C4-2B (cell line): ENCODE measurements around the gene USP37.

Experiments used
- H3K27ac ChIP-seq: fragments of 450-650 bp; 2 replicates; pipeline ENCODE4 v1.5.1; 2017
- CTCF ChIP-seq: fragments of 450-650 bp; conservative IDR thresholded peaks from 2 replicates; pipeline ENCODE4 v1.5.1; 2017; ENCODE audit warnings: mild to moderate bottlenecking
- ZFX ChIP-seq: fragments of 450-650 bp; IDR thresholded peaks from 2 replicates; pipeline ENCODE4 v1.6.1; 2017

The USP37 gene

GRCh38 chr2:218405746-218406208 is 162.4 kb downstream of the USP37 start:
- no peak for TF ChIP-seq CTCF
- TF ChIP-seq ZFX, result no peak
- peak overlapping the region; percentile 72 for H3K27ac ChIP-seq

GRCh38 chr2:218405086-218405745 is 162.9 kb downstream of the USP37 start:
- TF ChIP-seq ZFX (no peak), CTCF (no peak)
- H3K27ac ChIP-seq, result peak overlapping the region; percentile 72

GRCh38 chr2:218404351-218405085 is 163.6 kb downstream of the USP37 start:
- TF ChIP-seq ZFX, result no peak
- TF ChIP-seq CTCF, result no peak
- peak overlapping the region; percentile 72 for H3K27ac ChIP-seq

- TF ChIP-seq ZFX (no peak), CTCF (no peak)
- H3K27ac ChIP-seq, result no peak overlapping the region
These were observed 164.3 kb downstream of the USP37 start for GRCh38 chr2:218403810-218404209.

- no peak overlapping the region for H3K27ac ChIP-seq
- TF ChIP-seq CTCF, result no peak
- no peak for TF ChIP-seq ZFX
These were observed 165.2 kb downstream of the USP37 start for GRCh38 chr2:218402911-218403411.

- H3K27ac ChIP-seq, result no peak overlapping the region
- TF ChIP-seq CTCF, result no peak
- TF ChIP-seq ZFX, result no peak
These were observed 165.7 kb downstream of the USP37 start for GRCh38 chr2:218402491-218402901.

- no peak for TF ChIP-seq ZFX
- TF ChIP-seq CTCF, result no peak
- peak overlapping the region; percentile 95; the same call in 1 of the 2 replicates for H3K27ac ChIP-seq
These were observed 166.3 kb downstream of the USP37 start for GRCh38 chr2:218401890-218402289.
